Activated CD4-positive, alpha-beta T cell treated with anti-CD3 and anti-CD28 coated beads for 1 hour (primary cell): ENCODE data around the gene NUFIP1.
"Not testable (repeated sequence)": the region's sequence is repeated elsewhere in the genome, so short reads cannot be mapped to it uniquely, and the experiment has no call there.

Source experiments
- DNase-seq: peaks from one replicate; pipeline ENCODE4 v3.0.0-alpha.2; 2020

NUFIP1 gene

DNA sequence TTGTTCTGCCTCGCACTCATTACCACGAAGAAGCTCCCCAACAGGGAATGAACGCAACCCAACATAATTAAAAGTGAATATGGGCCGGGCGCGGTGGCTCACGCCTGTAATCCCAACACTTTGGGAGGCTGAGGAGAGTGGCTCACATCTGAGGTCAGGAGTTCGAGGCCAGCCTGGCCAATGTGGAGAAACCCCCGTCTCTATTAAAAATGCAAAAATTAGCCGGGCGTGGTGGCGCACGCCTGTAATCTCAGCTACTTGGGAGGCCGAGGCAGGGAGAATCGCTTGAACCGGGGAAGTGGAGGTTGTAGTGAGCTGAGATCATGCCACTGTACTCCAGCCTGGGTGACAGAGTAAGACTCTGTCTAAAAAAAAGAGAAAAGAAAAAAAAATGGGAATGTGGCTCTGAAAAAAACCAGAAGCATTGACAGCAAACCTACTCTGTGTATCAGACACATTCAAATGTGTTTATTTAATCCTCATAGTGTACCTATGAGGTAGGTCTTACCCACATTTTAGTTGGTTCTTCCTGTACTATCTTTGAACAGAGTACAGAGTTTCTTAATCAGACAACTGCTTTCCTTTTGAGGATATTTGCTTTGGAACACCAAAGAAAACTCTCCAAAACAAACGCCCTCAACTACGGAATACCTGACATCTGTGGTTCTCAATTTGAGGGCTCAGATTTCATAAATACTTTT lies 70.0 kb downstream of the NUFIP1 start:
- DNase-seq = no peak

GRCh38 chr13:44918326-44919103 lies 70.8 kb downstream of the NUFIP1 start:
- DNase-seq = peak; percentile 68

GRCh38 chr13:44917589-44918325 lies 71.5 kb downstream of the NUFIP1 start:
- peak; percentile 96 for DNase-seq

- no peak for DNase-seq
Observed at GRCh38 chr13:44912278-44913016, 76.8 kb downstream of the NUFIP1 start.

DNA sequence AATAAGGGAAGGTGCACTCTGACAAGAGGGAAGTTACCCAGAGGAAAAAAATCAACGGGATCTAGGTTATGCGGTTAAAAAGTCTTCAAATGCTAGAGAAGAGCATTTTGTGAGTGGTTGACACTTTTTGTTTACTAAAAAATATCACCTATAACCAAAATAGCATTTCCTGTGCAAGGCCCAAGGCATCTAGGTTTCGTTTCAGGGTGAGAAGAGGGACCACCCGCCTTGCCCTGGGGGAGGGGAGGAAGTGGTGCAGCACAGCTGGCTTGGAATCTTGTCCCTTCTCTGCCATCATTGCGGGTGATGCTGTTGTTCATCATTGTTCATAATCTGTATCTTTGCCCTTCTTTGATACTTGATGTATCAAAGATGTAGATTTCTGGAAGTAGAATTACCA lies 80.6 kb downstream of the NUFIP1 start:
- DNase-seq = no peak

DNA sequence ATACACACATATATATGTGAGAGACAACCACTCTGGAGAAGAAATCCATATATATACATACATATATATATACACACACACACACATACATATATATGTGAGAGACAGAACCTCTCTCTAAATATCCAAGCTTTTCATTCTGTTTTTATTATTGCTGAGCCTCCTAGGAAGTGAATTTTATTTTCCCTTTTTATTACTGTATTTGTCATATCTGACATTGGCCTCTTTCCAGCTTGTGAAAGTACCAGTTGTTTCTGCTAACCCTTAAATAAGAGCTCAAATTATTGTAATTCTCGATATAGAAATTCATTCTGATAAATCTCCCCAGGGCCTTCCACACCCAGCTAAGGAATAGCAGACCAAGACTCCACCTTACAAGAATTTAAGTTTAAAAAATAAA lies 81.0 kb downstream of the NUFIP1 start:
- DNase-seq = no peak

GRCh38 chr13:44906713-44907112 lies 82.6 kb downstream of the NUFIP1 start:
- no peak for DNase-seq

GRCh38 chr13:44906230-44906629 lies 83.0 kb downstream of the NUFIP1 start:
- no peak for DNase-seq

DNA sequence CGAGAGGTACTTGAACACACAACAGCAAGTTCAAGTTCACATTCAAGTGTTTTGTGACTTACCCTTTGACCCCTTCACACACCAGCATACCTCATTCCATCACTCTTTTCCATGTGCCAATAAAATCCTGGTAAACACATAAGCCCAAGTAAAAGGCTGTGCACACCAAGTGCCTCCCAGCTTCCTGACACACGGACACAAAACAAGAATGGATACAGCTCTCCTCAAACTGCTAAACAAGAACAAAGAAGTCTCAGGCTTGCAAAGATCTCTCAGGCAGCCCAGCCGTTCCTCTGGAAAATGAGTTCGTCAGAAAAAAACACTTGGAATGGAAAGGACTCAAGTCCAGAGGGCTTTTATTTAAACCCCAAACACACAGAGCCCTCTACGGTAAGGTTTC lies 83.7 kb downstream of the NUFIP1 start:
- no peak for DNase-seq

DNA sequence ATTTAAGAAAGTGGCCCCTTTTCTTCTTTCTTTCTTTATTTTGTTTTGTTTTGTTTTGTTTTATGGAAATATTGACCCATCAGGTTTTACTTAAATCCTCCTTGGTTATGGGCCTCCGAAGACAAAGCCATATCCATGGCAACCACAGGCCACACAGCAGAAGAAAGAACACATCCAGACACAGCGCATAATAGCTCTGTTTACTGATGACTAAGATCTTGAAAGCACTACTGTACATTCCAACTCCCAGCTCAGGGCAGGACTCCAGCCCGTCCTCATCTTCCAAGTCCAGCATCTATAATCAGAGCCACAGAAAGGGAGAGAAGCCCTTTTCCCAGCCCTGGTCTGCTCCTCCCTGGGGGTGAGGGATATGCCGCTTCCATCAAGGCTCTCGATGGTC lies 84.3 kb downstream of the NUFIP1 start:
- no peak for DNase-seq

GRCh38 chr13:44903574-44903985 lies 85.7 kb downstream of the NUFIP1 start:
- no peak for DNase-seq

GRCh38 chr13:44902738-44903137 lies 86.5 kb downstream of the NUFIP1 start:
- no peak for DNase-seq

- no peak for DNase-seq
Observed at GRCh38 chr13:44899967-44900366, 89.3 kb downstream of the NUFIP1 start.

- not testable (repeated sequence) for DNase-seq
Observed at GRCh38 chr13:44898308-44898707, 91.0 kb downstream of the NUFIP1 start.

DNA sequence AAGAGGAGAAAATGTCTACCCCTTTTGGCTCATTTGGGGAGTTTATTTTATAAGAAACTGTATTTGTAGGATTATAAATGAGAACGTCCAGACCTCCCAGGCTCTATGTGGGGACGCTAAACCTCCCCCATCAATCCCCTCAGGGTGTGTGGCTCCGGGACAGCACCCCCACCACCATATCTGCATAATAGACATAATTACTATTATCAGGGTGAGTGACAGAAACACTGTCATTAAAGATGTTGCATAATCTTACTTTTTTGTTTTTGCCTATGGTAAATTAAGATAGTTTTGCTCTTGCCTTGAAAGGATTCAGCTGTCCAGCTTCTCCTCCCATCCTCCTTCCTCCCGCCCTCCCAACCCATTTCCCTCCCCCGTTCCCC lies 93.3 kb downstream of the NUFIP1 start:
- DNase-seq = no peak

DNA sequence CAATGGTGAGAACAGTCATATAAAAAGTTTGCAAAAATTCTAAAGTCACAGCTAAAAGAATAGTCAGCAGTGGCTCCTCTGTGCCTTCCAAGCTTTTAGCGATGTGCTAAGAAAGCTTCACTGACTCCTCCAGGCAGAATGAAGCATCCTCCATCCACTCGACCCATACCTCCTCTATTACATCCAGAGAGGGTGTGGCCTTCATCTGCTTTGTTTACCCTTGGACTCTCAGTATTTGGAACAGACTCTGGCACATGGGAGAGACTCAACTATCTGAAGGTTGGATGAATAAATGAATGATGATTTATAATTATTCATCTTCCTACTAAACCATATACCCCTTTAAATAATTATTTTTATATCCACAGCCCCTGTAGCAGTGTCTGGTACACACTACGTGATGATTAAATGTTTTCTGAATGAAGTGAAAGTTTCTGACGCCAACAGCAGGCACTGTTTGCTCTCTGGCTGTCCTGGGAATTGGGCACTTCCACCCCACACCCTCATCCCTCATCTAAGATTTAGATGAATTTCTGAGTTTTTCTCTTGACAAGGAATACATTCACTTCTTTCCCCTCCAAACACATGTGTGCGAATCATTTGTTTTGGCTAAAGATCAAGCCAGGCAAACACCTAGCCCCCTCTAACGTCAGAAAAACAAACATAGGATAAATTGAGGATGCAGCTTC lies 93.9 kb downstream of the NUFIP1 start:
- DNase-seq = no peak

GRCh38 chr13:44894001-44894770 lies 95.1 kb downstream of the NUFIP1 start:
- no peak for DNase-seq
